IMR-90 (cell line): ENCODE data around the gene CDH15. TPM values are rescaled to one million over a fixed set of nuclear protein-coding genes. Genes with fewer than 3 reads are reported as not detected.

Experiments
- ATAC-seq: fragments of 200-7000 bp; cut with Tn5 transposase; 2 replicates; pipeline ENCODE4 v1.9.1; 2020; ENCODE audit warnings: low read depth, mild to moderate bottlenecking, moderate library complexity
- BruUV-seq: library from RNA; stranded (reverse); fragments of 400-500 nt; replicated peaks from 2 replicates; lab custom pipeline; 2021; lab: Mats Ljungman, UMichigan
- CTCF ChIA-PET: fragments of 300-600 bp; formaldehyde crosslinking; extraction: SDS; loops from one replicate; lab custom pipeline; 2021; ENCODE audit warnings: antibody characterized with exemption; lab: Yijun Ruan, JAX
- POLR2A ChIA-PET: fragments of 300-600 bp; sonication (Branson Sonifier 250); formaldehyde crosslinking; loops from one replicate; lab custom pipeline; 2022; ENCODE audit warnings: antibody characterized with exemption; ENCODE audit not compliant: unreplicated experiment; lab: Charles Lee
- DNase-seq: peaks from one replicate; pipeline ENCODE4 v3.0.0; 2013
- H2AFZ ChIP-seq: replicated peaks from 2 replicates; pipeline ENCODE3; 2013; ENCODE audit warnings: low read length, mild to moderate bottlenecking; ENCODE audit not compliant: poor library complexity
- H2AK5ac ChIP-seq: 2 replicates; pipeline ENCODE4 v1.6.1; 2013; ENCODE audit warnings: low read depth, low read length, inconsistent platforms
- H2AK9ac ChIP-seq: replicated peaks from 2 replicates; pipeline ENCODE3; 2013; ENCODE audit warnings: mild to moderate bottlenecking, low read depth, low read length, moderate library complexity; ENCODE audit not compliant: poor library complexity
- H2BK120ac ChIP-seq: 2 replicates; pipeline ENCODE4 v1.6.1; 2013; ENCODE audit warnings: low read depth, low read length, inconsistent platforms
- H2BK15ac ChIP-seq: 3 replicates; pipeline ENCODE4 v1.6.1; 2013; ENCODE audit warnings: low read depth, low read length, inconsistent platforms
- H2BK20ac ChIP-seq: 2 replicates; pipeline ENCODE4 v1.6.1; 2013; ENCODE audit warnings: low read depth, mild to moderate bottlenecking, inconsistent platforms, low read length, moderate library complexity
- H2BK5ac ChIP-seq: 2 replicates; pipeline ENCODE4 v1.6.1; 2013; ENCODE audit warnings: mild to moderate bottlenecking, low read depth, low read length, inconsistent platforms; ENCODE audit not compliant: poor library complexity, severe bottlenecking
- H3K14ac ChIP-seq: replicated peaks from 2 replicates; pipeline ENCODE4 v1.6.1; 2013; ENCODE audit warnings: low read depth, low read length, inconsistent platforms
- H3K18ac ChIP-seq: 2 replicates; pipeline ENCODE4 v1.6.1; 2013; ENCODE audit warnings: low read depth, low read length, control low read depth
- H3K23ac ChIP-seq: 2 replicates; pipeline ENCODE4 v1.6.1; 2013; ENCODE audit warnings: low read depth, low read length, inconsistent platforms
- H3K27ac ChIP-seq: 2 replicates; pipeline ENCODE4 v1.5.1; 2013; ENCODE audit warnings: mild to moderate bottlenecking, control low read depth, low read length; ENCODE audit not compliant: insufficient read depth
- H3K27me3 ChIP-seq: 2 replicates; pipeline ENCODE4 v1.6.1; 2013; ENCODE audit warnings: low read length; ENCODE audit not compliant: control insufficient read depth, insufficient read depth
- H3K36me3 ChIP-seq: 2 replicates; pipeline ENCODE4 v1.6.1; 2013; ENCODE audit warnings: low read length, mixed read lengths; ENCODE audit not compliant: control insufficient read depth, insufficient read depth
- H3K4ac ChIP-seq: 2 replicates; pipeline ENCODE4 v1.6.1; 2013; ENCODE audit warnings: low read depth, low read length, inconsistent platforms
- H3K4me1 ChIP-seq: 2 replicates; pipeline ENCODE4 v1.6.1; 2013; ENCODE audit warnings: low read length, mixed read lengths; ENCODE audit not compliant: control insufficient read depth, insufficient read depth
- H3K4me2 ChIP-seq: 2 replicates; pipeline ENCODE4 v1.6.1; 2013; ENCODE audit warnings: low read depth, mild to moderate bottlenecking, control low read depth, low read length, moderate library complexity
- H3K4me3 ChIP-seq: 2 replicates; pipeline ENCODE4 v1.5.1; 2013; ENCODE audit warnings: low read depth, mild to moderate bottlenecking, control low read depth, low read length, moderate library complexity; ENCODE audit not compliant: insufficient read depth
- H3K56ac ChIP-seq: 2 replicates; pipeline ENCODE4 v1.6.1; 2013; ENCODE audit warnings: low read length, inconsistent platforms; ENCODE audit not compliant: insufficient read depth; ENCODE audit errors: extremely low read depth
- H3K79me1 ChIP-seq, 2 experiments: 2 replicates each; pipeline ENCODE4 v1.6.1; 2013; ENCODE audit warnings: low read length in 2 of 2, inconsistent platforms in 1 of 2, low read depth in 1 of 2
- H3K9ac ChIP-seq: 2 replicates; pipeline ENCODE4 v1.6.1; 2013; ENCODE audit warnings: low read depth, low read length, control low read depth
- H3K9me1 ChIP-seq: 2 replicates; pipeline ENCODE4 v1.6.1; 2013; ENCODE audit warnings: low read length, inconsistent platforms; ENCODE audit not compliant: insufficient read depth
- H3K9me3 ChIP-seq: 2 replicates; pipeline ENCODE4 v1.6.1; 2013; ENCODE audit warnings: low read length; ENCODE audit not compliant: control insufficient read depth, insufficient read depth
- H4K20me1 ChIP-seq: 2 replicates; pipeline ENCODE4 v1.6.1; 2013; ENCODE audit warnings: low read length, inconsistent platforms; ENCODE audit not compliant: insufficient read depth
- H4K5ac ChIP-seq: 2 replicates; pipeline ENCODE4 v1.6.1; 2013; ENCODE audit warnings: mild to moderate bottlenecking, low read depth, low read length, control low read depth
- H4K8ac ChIP-seq, 2 experiments: 2 replicates each; pipeline ENCODE4 v1.6.1; 2013; ENCODE audit warnings: low read depth in 2 of 2, low read length in 2 of 2, control low read depth in 1 of 2, inconsistent platforms in 1 of 2
- H4K91ac ChIP-seq: 2 replicates; pipeline ENCODE4 v1.6.1; 2013; ENCODE audit warnings: low read depth, low read length, inconsistent platforms; ENCODE audit not compliant: insufficient read depth
- CEBPB ChIP-seq: IDR thresholded peaks from 2 replicates; pipeline ENCODE4 v1.6.1; 2012; ENCODE audit warnings: low read depth, low read length, improper control_type of control experiment
- MAFK ChIP-seq: IDR thresholded peaks from 2 replicates; pipeline ENCODE4 v1.6.1; 2012; ENCODE audit warnings: low read depth, low read length, improper control_type of control experiment
- MAZ ChIP-seq: IDR thresholded peaks from 2 replicates; pipeline ENCODE4 v1.6.1; 2012; ENCODE audit warnings: low read depth, mild to moderate bottlenecking, low read length, improper control_type of control experiment, moderate library complexity, borderline replicate concordance
- MXI1 ChIP-seq: IDR thresholded peaks from 2 replicates; pipeline ENCODE4 v1.6.1; 2012; ENCODE audit warnings: low read depth, mild to moderate bottlenecking, low read length, moderate library complexity, borderline replicate concordance
- POLR2A ChIP-seq: IDR thresholded peaks from 2 replicates; pipeline ENCODE4 v1.6.1; 2012; ENCODE audit warnings: mild to moderate bottlenecking, low read depth, low read length
- RCOR1 ChIP-seq: IDR thresholded peaks from 2 replicates; pipeline ENCODE4 v1.6.1; 2012; ENCODE audit warnings: mild to moderate bottlenecking, low read length, improper control_type of control experiment; ENCODE audit not compliant: insufficient replicate concordance
- WGBS, 2 experiments: methylation state at CpG; one replicate each; pipeline versions ENCODE4 v1.1.5 to v1.1.7; 2013; ENCODE audit warnings: missing lambda C conversion rate in 2 of 2; ENCODE audit not compliant: insufficient read length in 1 of 2; ENCODE audit errors: extremely low coverage in 2 of 2; 5-methylcytosine and 5-hydroxymethylcytosine counted together
- dilution Hi-C: fragments of 300-500 bp; cut with HindIII; formaldehyde crosslinking; loops from one replicate; pipeline ENCODE4 v1.14.3; 2018; ENCODE audit warnings: low sequenced_read_pairs; ENCODE audit not compliant: unreplicated experiment
- in situ Hi-C: fragments of 300-500 bp; cut with MboI; formaldehyde crosslinking; loops from 3 replicates; pipeline ENCODE4 v1.14.3; 2019; ENCODE audit warnings: low sequenced_read_pairs, inconsistent platforms, mixed read lengths
- intact Hi-C: fragments of 100-400 bp; cut with micrococcal nuclease; formaldehyde crosslinking; loops from 2 replicates; pipeline ENCODE4 v1.10.0; 2022
- polyA plus RNA-seq, 3 experiments: library from polyadenylated mRNA; depleted of rRNA; stranded (reverse); fragments of >200 nt; gene quantifications; 2 replicates each; pipeline ENCODE4 v1.2.3, GENCODE V29; 2012; ENCODE audit warnings: low replicate concordance in 1 of 3
- total RNA-seq: library from RNA; depleted of rRNA; stranded (reverse); fragments of >200 nt; gene quantifications from 2 replicates; pipeline ENCODE4 v1.2.3, GENCODE V29; 2012
- TF ChIP-seq, protein P1 (sequence below): conservative IDR thresholded peaks from 2 replicates; pipeline ENCODE4 v1.5.1; 2012; ENCODE audit warnings: mild to moderate bottlenecking, low read depth, low read length, improper control_type of control experiment
- TF ChIP-seq, protein P2 (sequence below): fragments of 150-350 bp; IDR thresholded peaks from 2 replicates; pipeline ENCODE4 v1.6.1; 2016; ENCODE audit warnings: low read depth, mild to moderate bottlenecking, low read length, moderate library complexity, borderline replicate concordance

The CDH15 gene
- total and polyA plus RNA-seq, 2 of the 4 experiments (the other 2 are of a cell fraction): 0.18 to 0.62 TPM

DNA sequence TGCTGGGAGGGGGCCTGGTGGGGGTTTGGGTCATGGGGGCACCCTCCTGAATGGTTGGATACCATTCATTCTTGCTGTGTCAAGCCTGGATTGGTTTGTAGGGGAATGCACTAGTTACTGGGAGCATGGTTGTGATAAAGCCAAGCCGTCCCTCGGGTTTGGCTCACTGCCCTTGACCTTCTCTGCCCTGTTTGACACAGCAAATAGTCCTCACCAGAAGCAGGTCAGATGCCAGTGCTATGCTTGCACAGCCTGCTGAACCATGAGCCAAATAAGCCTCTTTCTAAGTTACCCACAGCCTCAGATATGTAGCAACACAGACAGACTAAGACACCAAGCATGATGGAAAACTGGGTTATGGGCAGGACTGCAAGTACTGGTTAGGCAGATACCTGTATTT is 60.6 kb downstream of the CDH15 start:
- Histone ChIP-seq H2BK5ac (no peak overlapping the region), H3K79me1 (peaks cover 24 to 45% of the 10 kb centered on the region in 2 experiments), H2BK15ac (no peak overlapping the region), H3K9me3 (peaks cover 39% of the 10 kb centered on the region), H3K27ac (no peak overlapping the region), H3K9ac (no peak overlapping the region), H3K27me3 (no peaks in the 10 kb centered on the region), H2AFZ (no peak overlapping the region), H3K9me1 (0 out of 2 replicates have a peak, but pooled peaks cover 3% of the 10 kb centered on the region), H3K4ac (no peak overlapping the region), H3K14ac (no peak overlapping the region), H4K20me1 (no peaks in the 10 kb centered on the region), H3K4me1 (no peaks in the 10 kb centered on the region), H3K23ac (no peak overlapping the region), H4K8ac (no peak overlapping the region), H3K18ac (no peak overlapping the region), H3K4me3 (no peak overlapping the region), H4K5ac (no peak overlapping the region), H2AK9ac (no peak overlapping the region), H3K4me2 (no peak overlapping the region), H2BK20ac (no peak overlapping the region), H2AK5ac (no peak overlapping the region), H3K36me3 (peaks cover 66% of the 10 kb centered on the region), H3K56ac (no peak overlapping the region), H4K91ac (no peak overlapping the region), H2BK120ac (no peak overlapping the region)
- dilution Hi-C loops (no loop called here), in situ Hi-C loops (no loop called here), intact Hi-C loops (no loop called here)
- no peak for ATAC-seq
- POLR2A ChIA-PET: no interaction called here
- TF ChIP-seq MAFK (no peak), MAZ (no peak), POLR2A (no peak), CEBPB (no peak), RCOR1 (no peak), MXI1 (no peak)
- TF ChIP-seq, protein P1, sequence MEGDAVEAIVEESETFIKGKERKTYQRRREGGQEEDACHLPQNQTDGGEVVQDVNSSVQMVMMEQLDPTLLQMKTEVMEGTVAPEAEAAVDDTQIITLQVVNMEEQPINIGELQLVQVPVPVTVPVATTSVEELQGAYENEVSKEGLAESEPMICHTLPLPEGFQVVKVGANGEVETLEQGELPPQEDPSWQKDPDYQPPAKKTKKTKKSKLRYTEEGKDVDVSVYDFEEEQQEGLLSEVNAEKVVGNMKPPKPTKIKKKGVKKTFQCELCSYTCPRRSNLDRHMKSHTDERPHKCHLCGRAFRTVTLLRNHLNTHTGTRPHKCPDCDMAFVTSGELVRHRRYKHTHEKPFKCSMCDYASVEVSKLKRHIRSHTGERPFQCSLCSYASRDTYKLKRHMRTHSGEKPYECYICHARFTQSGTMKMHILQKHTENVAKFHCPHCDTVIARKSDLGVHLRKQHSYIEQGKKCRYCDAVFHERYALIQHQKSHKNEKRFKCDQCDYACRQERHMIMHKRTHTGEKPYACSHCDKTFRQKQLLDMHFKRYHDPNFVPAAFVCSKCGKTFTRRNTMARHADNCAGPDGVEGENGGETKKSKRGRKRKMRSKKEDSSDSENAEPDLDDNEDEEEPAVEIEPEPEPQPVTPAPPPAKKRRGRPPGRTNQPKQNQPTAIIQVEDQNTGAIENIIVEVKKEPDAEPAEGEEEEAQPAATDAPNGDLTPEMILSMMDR: no peak
- TF ChIP-seq, protein P2, sequence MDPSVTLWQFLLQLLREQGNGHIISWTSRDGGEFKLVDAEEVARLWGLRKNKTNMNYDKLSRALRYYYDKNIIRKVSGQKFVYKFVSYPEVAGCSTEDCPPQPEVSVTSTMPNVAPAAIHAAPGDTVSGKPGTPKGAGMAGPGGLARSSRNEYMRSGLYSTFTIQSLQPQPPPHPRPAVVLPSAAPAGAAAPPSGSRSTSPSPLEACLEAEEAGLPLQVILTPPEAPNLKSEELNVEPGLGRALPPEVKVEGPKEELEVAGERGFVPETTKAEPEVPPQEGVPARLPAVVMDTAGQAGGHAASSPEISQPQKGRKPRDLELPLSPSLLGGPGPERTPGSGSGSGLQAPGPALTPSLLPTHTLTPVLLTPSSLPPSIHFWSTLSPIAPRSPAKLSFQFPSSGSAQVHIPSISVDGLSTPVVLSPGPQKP: no peak
- 100% methylated on average over 1 of the region's 2 CpGs; no CpG with 5 or more reads in 1 of the 2 experiments for WGBS, 2 experiments
- no TSS peak for BruUV-seq
- DNase-seq: no peak
- CTCF ChIA-PET: no interaction called here
